HG03520 (cell line): ENCODE results near the gene FLRT2.

Experiments
- ATAC-seq: cut with Tn5 transposase; IDR thresholded peaks from one replicate; pipeline ENCODE4 v1.9.1; 2021; ENCODE audit warnings: mild to moderate bottlenecking, moderate library complexity; ENCODE audit not compliant: unreplicated experiment

FLRT2 gene, protein sequence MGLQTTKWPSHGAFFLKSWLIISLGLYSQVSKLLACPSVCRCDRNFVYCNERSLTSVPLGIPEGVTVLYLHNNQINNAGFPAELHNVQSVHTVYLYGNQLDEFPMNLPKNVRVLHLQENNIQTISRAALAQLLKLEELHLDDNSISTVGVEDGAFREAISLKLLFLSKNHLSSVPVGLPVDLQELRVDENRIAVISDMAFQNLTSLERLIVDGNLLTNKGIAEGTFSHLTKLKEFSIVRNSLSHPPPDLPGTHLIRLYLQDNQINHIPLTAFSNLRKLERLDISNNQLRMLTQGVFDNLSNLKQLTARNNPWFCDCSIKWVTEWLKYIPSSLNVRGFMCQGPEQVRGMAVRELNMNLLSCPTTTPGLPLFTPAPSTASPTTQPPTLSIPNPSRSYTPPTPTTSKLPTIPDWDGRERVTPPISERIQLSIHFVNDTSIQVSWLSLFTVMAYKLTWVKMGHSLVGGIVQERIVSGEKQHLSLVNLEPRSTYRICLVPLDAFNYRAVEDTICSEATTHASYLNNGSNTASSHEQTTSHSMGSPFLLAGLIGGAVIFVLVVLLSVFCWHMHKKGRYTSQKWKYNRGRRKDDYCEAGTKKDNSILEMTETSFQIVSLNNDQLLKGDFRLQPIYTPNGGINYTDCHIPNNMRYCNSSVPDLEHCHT

DNA sequence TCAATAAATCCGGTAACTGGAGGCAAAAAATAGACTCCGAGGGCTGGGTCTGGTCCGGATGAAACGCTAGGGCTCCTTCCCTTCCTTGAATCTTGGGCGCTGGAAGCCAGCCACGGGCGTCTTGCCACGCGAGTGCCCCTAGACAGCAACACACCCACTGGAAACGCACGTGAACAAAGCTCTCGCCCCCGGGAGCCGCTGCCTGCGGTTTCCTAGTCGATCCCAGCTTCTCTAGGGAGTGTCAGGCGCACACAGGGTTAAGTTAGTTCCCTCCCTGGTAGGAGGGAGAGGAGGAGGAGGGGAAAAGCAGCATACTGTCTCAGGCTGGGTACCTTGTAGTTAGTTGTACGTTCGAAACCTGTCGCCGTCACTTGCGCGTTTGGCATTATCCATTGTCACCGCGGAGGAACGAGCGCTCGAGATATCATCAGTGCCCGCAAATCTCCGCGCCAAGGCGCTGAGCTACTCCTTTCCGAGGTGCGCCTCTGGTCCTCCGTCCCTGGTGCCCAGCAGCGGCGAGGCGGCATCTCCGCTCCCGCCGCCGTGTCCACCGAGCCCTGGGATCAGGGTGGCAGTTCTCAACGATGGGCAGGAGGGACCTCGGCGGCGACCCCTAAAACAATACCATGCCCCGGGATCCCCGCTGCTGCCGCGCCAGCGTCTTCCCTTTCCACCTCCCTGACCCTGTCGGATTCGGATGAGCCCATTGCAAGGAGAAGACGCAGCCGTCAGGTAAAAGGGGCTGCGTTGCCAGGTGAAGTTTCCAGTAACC, at the start of gene FLRT2:
FLRT2 (plus strand) TSS at position 342 of the 772 bp plus-strand sequence. CDS start 91,371 bp downstream, outside the sequence.
- no peak for ATAC-seq

DNA sequence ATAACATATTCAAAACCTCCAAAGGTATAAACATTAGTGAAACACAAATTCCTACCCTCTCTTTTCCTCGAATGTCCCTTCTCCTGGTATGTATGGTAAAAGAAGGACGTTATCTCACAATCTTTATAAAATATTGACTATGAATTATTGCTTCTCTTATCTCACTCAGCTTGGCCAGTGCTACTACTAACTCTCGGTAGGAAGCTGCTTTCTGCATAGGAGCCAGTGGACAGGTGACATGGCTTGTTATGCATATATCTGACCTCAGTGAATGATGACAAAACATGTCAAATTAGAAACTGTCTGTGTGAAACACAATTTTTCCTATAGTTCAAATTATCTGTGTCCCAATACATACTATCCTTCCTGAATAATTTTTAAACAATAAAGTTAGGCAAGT, 48.5 kb upstream of the FLRT2 start:
- ATAC-seq = no peak

DNA sequence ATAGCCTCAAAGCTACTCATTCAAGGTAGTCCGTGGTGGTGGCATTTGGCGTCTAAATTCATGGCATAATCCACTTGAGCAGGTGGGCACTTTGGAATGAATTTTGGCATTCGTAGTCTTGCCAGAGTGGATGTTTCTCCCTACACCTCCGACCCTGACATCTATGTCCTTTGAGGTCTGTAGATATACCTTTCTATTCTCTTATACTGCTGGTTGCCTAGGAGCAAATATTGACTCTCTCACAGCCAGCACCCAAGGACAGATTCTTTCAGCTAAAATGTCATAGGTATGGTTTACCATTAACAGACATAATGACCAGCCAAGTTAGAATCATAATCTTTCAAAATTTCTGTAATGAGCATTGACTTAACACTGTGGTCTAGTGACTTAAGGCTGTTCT, 47.4 kb upstream of the FLRT2 start:
- ATAC-seq = no peak

DNA sequence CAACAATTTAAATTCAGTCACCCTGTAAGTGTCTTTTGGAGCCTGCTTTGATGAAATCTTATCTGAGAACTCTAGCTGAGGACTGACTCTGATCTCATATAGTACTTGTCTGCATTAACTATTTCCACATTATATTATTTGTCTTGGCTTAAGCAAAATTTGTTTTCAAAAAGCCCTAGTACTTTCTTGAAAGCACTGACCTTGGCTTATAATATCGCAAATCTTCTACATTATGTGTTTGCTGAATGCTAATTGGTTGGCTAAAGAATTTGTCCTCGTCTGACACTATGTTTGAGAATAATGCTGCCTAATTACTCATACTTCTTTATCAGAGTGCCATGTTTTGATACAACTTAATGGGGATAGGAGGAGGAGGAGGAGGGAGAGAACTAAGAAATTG, 46.9 kb upstream of the FLRT2 start:
- no peak for ATAC-seq

DNA sequence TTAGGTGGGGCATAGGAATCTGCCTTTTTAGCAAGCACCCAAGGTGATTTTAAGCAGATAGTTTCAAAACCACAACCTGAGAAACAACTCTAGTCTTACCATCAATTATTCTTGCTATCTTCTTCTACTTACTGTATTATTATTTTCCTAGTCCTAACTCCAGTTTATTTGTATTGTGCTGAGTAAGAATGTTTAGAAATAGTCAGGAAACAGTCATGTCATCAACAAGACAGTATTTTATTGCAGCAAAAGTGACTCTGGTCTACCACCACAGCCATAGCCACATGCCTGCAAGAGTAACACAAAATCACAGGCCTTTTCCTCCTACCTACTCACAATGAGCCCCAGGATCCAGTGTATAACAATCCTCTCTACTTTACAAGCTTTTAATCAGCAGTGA, 46.3 kb upstream of the FLRT2 start:
- no peak for ATAC-seq

DNA sequence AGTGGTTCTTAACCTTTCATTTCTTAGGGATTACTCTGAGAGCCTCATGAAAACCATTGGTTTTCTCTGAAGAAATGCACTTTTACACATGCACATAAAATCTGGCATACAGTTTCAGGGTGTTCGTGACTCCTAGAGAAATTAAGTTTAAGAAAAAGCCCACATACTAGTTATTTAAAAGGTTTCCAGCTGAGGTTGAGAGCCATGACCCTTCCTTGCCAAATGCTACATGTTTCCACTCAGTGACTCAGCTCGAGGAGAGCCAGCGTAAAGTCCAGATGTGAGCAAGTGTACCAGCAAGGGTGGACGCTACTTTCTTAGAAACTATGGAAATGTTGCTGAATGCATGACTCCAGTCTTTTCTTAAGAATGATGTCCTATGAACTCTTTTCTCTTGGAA, 42.7 kb upstream of the FLRT2 start:
- no peak for ATAC-seq

DNA sequence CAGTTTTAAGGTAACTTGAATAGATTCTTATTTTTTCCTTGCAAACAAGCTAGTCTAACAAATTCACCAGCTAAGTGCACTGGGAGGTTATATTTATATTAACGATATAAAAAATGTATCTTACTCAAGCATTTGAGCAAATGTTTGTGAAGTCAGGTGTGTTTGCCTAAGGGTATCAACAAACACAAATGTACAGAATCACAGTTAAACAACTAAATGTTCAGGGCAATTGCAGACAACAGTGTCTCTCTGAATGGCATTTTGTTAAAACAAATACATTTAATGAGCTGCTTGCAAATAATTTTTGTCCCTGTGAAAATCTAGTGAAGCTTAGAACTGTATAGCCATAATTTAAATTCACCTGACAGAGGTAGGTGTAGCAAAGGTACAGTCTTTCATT, 28.2 kb upstream of the FLRT2 start:
- no peak for ATAC-seq

DNA sequence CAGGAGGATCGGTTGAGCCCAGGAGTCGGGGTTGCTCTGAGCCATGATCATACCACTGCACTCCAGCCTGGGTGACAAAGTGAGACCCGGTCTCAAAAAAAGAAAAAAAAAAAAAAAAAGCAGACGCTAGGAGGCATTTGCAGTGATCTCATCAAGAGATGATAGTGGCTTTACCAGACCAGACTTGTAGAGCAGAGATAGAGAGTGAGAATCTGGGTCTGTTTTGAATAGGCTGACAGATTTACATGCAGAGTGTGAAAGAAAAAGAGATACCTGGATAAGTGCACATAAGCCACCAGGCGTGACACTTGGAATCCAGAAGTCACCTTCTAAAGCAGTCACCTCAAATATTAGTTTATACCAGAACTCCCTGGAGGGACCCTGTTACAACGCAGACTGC, 21.1 kb upstream of the FLRT2 start:
- ATAC-seq = no peak

DNA sequence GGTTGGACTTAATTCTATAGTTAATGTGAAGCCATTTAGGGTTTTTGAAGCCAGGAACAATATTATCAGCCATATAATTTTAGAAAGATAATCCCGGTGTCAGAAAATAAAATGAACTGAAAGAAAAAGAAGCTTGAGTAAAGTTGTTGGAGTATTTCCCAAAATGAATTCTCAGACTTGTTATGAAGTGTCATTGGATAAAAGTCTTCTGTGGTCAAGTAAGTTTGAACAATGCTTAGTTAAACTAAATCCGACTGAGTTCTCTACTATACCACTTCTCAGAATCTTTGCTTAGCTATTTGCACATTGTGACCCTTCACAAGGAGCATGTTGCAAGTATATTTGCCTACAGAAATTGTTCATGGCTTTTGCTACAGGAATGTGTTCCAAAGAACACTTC, 17.5 kb upstream of the FLRT2 start:
- ATAC-seq = no peak

DNA sequence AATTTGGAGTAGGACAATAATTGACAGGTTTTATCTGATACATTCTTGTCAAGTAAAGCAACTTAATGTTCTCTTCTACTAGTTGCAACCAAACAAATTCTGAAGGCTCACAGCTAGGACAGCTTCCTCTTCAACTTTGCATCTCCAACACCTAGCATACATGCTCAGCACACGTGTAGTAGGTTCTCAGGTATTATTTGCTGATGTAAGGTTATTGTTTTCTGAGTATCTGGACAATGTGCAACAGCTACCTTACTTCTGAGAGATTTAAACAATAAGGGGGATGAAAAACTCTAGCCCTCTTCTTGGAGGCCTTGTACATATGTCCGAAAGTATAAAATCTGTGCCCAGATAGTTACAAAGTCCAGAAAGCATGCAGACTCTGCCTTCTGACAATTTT, 15.5 kb upstream of the FLRT2 start:
- ATAC-seq = no peak

DNA sequence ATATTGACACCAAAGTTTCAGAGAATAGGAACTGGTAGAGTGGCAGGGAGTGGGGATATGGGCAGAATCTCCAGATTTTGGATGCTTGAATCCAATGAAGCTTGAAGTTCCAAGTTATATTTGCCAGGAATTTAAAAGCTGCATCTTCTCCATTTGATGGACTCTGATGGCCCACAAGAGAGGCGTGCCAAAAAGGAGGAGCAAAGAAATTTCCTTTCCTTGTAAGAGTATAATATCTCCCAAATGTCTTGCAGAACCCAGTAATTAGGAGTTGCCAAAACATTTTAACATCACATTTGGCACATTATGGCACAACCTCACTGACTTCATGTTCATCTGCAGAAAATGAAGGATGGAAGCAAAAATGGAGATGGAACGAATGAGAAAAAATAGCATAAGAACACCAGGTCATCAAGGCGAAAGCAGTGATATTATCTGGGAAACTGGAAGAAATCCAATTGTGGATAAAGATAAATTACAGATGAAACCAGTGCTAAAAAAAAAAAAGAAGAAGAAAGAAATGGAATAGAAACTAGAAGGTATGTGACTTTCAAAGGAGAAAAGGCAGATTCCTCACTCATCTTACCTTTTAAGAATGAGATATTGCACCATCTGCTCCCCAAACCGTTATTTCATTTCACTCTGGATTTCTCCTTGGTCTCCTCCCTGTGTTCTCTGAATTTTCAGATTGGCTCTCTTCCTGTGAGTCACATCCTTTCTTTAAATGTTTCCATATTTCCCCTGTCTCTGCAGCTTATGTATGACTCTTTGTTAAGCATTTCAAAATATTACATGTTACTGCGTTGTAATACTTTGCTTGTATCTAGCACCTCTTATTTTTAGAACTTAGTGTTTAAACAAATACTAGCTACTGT, 13.5 kb upstream of the FLRT2 start:
- no peak for ATAC-seq

DNA sequence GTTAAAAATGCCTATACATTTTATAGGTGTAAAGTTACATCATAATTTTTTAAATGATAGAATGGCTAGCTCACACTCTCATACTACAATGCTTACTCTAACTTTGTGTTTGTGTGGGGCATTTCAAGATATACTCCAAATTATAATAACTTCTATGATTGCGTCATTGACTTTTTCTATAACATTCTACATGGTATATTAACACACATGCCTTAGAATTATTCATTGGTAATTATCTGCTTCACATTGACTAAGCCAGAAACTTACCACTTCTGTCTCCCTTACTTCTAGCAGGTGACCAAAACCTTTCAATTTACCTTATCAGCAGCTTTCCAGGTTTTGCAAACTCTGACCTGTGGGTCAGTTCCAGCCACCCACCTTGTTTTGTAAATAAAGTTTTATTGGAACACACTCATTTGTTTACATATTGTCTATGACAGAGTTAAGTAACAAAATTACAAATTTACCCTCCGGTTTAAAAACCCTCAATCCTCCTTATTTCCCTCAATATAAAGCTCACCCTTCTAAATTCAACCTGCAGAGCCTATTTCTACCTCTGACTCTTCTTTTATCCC, 12.7 kb upstream of the FLRT2 start:
- no peak for ATAC-seq

DNA sequence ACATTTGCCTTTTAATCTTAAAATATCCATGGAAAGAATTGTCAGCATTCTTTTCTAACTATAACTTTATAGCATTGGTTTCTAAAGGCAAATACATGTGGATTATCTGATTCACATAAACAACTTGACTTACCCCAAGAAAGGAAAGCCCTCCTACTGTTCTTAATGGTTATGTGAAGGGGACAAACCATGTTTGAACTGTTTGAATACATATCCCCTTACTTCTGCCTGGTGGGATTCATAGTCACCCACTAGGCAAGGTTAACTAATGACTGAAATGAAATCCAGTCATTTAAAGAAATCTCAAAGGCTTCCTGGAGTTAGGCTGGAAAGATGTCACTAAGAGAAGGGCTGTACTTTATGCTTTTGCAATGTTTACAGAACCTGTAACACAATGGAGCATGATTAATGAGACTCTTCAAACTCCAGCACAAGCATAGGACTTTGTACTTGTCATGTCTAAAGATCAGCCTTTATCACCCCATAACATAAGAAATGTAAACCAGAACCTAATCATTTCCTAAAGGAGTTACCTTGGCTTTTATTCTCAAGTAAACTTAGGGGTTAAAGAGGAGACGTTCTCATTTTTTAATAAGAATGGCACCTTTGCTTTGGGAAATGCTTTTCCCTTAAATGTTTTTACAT, 10.2 kb upstream of the FLRT2 start:
- ATAC-seq = no peak

DNA sequence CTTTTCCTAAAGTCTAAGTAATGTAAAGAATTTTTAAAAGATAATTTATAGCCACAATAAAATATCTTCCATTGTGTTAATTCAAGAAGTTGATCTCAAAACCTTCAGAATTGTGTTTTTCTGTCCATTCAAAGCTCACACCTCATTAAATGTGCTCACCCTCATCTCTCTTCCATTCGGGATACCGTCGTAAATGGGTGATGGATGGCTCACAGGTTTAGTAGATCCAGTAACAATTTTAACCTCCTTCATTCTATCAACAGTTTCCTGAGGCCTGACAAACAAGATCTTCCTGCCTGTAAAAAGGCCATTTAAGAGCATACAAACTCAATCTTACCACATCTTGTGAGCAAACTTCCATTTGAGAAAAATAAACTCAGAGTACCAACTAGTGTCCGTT, 9.4 kb upstream of the FLRT2 start:
- ATAC-seq = no peak

DNA sequence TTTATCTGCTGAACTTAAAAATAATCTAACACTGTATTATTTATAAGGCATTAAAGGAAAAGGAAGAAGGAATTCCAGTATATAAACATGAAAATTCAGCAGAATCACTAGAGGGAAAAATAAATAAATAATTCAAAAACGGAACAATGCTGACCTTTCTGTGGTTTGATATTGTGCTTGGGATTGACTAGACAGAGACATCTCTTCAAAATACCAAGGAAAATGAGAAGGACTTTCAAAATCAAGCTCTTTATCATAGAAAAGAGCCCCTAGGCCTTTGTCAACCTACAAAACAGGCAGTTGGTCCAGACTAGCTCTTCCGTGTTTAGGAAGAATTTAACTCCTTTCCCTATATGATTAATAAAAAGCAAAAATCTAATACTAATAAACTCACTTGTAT, 6.3 kb upstream of the FLRT2 start:
- ATAC-seq = no peak

DNA sequence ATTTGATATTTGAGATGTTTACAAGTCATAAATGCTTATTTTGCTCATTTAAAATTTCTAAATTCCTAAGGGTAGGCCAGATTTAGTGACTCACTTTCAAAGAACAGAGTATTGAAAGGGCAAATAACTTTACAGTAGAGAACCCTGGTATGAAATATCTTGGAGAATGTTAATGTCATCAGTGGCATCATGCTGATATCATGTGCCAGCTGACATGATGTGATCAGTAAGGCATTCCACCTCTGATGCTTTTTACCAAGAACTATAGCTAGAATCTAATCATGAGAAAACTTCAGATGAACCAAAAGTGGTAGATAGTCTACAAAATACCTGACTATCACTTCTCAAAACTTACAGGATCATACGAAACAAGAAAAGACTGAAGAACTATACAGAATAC, 2.9 kb upstream of the FLRT2 start:
- ATAC-seq = no peak

DNA sequence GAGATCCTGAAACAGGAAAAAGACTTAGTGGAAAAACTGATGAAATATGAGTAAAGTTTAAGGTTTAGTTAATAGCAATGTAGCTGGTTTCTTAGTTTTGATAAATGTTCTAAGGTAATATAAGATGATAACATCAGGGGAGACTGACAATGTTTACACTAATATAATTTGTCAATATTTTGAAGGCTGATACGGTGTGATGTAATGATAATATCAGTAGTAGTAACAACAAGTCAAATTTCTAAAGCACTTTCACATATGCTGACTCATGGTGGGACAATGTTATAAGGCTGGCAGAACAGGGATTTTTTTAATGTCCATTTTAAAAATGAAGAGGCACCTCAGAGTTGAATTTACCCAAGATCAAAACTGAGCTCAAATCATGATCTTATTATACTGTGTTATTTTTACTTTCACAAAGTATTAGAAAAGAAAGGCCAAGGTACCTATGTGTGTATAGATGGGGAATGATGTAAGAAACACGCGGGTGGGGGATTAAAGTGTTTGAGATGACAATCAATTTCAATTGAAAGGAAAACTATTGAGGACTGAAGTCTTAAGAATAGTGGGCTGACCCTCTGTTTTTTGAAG, 2.4 kb upstream of the FLRT2 start:
- ATAC-seq = no peak

DNA sequence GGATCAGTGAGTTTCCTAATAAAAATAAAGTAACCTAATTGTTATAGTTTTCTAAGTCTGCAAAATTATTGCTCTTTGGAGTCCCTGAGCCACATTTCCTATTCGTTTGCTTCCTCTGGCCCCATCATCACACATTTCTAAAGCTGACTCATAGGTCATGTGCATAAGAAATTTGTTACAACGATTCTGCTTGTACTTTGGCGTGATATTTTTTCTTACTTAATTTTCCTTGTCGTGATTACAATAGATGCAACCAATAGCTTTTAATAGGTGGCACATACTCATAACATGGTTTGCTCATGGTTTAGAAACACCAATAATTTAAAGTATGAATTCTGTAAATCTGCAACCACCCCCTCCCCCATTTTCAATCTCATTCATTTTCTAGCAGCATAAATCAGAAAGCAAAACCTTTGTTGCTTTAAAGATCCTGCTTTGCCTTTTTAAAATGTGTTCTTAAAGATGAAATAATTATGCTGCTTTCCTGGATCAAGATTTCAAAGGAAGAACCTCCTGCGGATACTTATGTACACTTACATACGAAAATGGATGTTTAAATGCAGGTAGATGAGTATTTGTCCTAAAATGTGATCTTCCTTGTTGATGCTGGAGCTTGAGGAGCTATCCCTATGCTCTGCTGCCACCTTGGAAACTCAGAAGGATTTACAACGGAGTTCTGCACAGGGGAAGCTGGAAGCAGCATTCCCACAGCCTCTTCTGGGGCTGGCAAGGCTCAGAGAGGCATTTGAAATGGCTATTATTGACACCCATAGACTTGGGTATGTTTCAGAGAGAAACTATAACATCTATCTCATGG, 1.7 kb upstream of the FLRT2 start:
- ATAC-seq = no peak
